Keratinocyte (primary cell): ENCODE data around the gene SMYD3. TPM values are rescaled to one million over a fixed set of nuclear protein-coding genes. Genes with fewer than 3 reads are reported as not detected.

ENCODE experiments used
- DNase-seq: peaks from one replicate; pipeline ENCODE4 v3.0.0-alpha.2; 2011; ENCODE audit warnings: low read depth, missing footprints, low spot score
- FAIRE-seq: peaks from 2 replicates; lab custom pipeline; 2011; peaks lifted over from hg19 to GRCh38; lab: Jason Lieb, UNC
- H2AFZ ChIP-seq: 2 replicates; pipeline ENCODE4 v1.6.0; 2012; ENCODE audit warnings: low read length, control low read depth, inconsistent platforms; ENCODE audit not compliant: control insufficient read depth
- H3K27ac ChIP-seq: 2 replicates; pipeline ENCODE4 v1.5.1; 2011; ENCODE audit warnings: low read length; ENCODE audit not compliant: control insufficient read depth, insufficient read depth
- H3K27me3 ChIP-seq: 3 replicates; pipeline ENCODE4 v1.6.0; 2011; ENCODE audit warnings: low read length; ENCODE audit not compliant: control insufficient read depth, insufficient read depth; ENCODE audit errors: extremely low read depth
- H3K36me3 ChIP-seq, 2 experiments: 2 replicates in 1 of 2; 3 replicates in 1 of 2; pipeline ENCODE4 v1.5.1; 2011; ENCODE audit warnings: low read length in 2 of 2, mild to moderate bottlenecking in 1 of 2; ENCODE audit not compliant: control insufficient read depth in 2 of 2, insufficient read depth in 2 of 2; ENCODE audit errors: extremely low read depth in 1 of 2
- H3K4me1 ChIP-seq: 3 replicates; pipeline ENCODE4 v1.5.1; 2011; ENCODE audit warnings: low read length; ENCODE audit not compliant: control insufficient read depth, insufficient read depth; ENCODE audit errors: extremely low read depth
- H3K4me2 ChIP-seq: 3 replicates; pipeline ENCODE4 v1.6.0; 2011; ENCODE audit warnings: low read depth, low read length; ENCODE audit not compliant: control insufficient read depth, insufficient read depth; ENCODE audit errors: extremely low read depth
- H3K4me3 ChIP-seq, 3 experiments: fragments of 200-600 bp in 1 of 3; sonication (generic) in 1 of 3; 2 replicates in 2 of 3; 3 replicates in 1 of 3; pipeline ENCODE4 v1.5.1; 2011 to 2016; ENCODE audit warnings: low read length in 3 of 3, mild to moderate bottlenecking in 3 of 3, control low read depth in 2 of 3, inconsistent platforms in 1 of 3, low read depth in 1 of 3, mixed read lengths in 1 of 3, mixed run types in 1 of 3, moderate library complexity in 1 of 3; ENCODE audit not compliant: control insufficient read depth in 2 of 3, insufficient read depth in 2 of 3; ENCODE audit errors: extremely low read depth in 1 of 3
- H3K79me2 ChIP-seq: 2 replicates; pipeline ENCODE4 v1.6.0; 2012; ENCODE audit warnings: low read length; ENCODE audit not compliant: control insufficient read depth, insufficient read depth
- H3K9ac ChIP-seq: 3 replicates; pipeline ENCODE4 v1.6.0; 2011; ENCODE audit warnings: low read length; ENCODE audit not compliant: control insufficient read depth, insufficient read depth; ENCODE audit errors: extremely low read depth
- H3K9me1 ChIP-seq: 3 replicates; pipeline ENCODE4 v1.6.0; 2011; ENCODE audit warnings: low read length; ENCODE audit not compliant: control insufficient read depth, insufficient read depth; ENCODE audit errors: extremely low read depth
- H3K9me3 ChIP-seq: 2 replicates; pipeline ENCODE4 v1.5.1; 2012; ENCODE audit warnings: low read depth, low read length; ENCODE audit not compliant: control insufficient read depth
- H4K20me1 ChIP-seq: 3 replicates; pipeline ENCODE4 v1.6.0; 2011; ENCODE audit warnings: low read length; ENCODE audit not compliant: control insufficient read depth, insufficient read depth; ENCODE audit errors: extremely low read depth
- EZH2 ChIP-seq: IDR thresholded peaks from one replicate; pipeline ENCODE4 v1.6.1; 2012; ENCODE audit warnings: inconsistent platforms, mild to moderate bottlenecking, low read length, moderate library complexity
- dilution Hi-C: fragments of 300-500 bp; cut with MboI; formaldehyde crosslinking; loops from one replicate; pipeline ENCODE4 v1.7.0; 2020; ENCODE audit warnings: low sequenced_read_pairs; ENCODE audit not compliant: extremely low pct_ligation_motif_present
- polyA plus RNA-seq, 5 experiments: library from polyadenylated mRNA; depleted of rRNA in 3 of 5; stranded (reverse) in 3 of 5; stranded (forward) in 1 of 5; unstranded in 1 of 5; fragments of >200 nt; gene quantifications; 1 replicate in 1 of 5; 2 replicates in 3 of 5; 3 replicates in 1 of 5; pipeline versions ENCODE4 v1.2.1 to v1.2.3, GENCODE V29; 2011 to 2012; ENCODE audit warnings: missing spikeins in 2 of 5, low read depth in 1 of 5, low replicate concordance in 1 of 5
- TF ChIP-seq, protein P1 (sequence below), 3 experiments: IDR thresholded peaks in 1 of 3; conservative IDR thresholded peaks in 1 of 3; optimal IDR thresholded peaks in 1 of 3; 2 replicates in 2 of 3; 3 replicates in 1 of 3; pipeline versions ENCODE3 to v1.5.1; 2011; ENCODE audit warnings: low read length in 3 of 3, mild to moderate bottlenecking in 3 of 3, moderate library complexity in 2 of 3, control low read depth in 1 of 3, inconsistent platforms in 1 of 3; ENCODE audit not compliant: insufficient read depth in 2 of 3; ENCODE audit errors: extremely low read depth in 1 of 3

Gene SMYD3
- polyA plus RNA-seq, 1 donor (not counting 4 experiments of a cell fraction or from before 2014, with no cell fraction given): 31.0 TPM

DNA sequence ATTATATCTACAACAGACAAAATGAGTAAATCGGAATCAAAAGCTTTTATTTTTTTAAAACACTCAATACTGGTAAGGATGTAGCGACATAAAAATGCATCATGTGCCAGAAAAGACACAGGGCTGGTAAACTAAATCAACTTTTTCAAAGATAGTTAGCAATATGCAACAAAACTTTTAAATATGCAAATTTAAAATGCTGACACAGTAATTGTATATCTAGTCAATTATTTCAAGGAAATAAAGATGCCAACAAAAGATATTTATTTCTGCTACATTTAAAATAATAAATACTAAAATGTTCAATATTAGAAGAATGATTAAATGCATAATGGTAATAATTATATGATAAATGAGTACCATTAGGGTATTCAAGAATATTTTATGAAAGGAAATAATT lies 295.1 kb downstream of the SMYD3 start:
- Histone ChIP-seq H3K4me3 (no peak overlapping the region), H3K9ac (no peak overlapping the region), H3K27me3 (no peaks in the 10 kb centered on the region), H3K4me1 (no peaks in the 10 kb centered on the region), H2AFZ (no peak overlapping the region), H4K20me1 (no peaks in the 10 kb centered on the region), H3K79me2 (no peaks in the 10 kb centered on the region), H3K36me3 (no peaks in the 10 kb centered on the region), H3K9me1 (no peaks in the 10 kb centered on the region), H3K9me3 (no peaks in the 10 kb centered on the region), H3K4me2 (no peak overlapping the region), H3K27ac (no peak overlapping the region)
- FAIRE-seq (no peak), DNase-seq (no peak)
- dilution Hi-C loops: no loop called here
- TF ChIP-seq EZH2: no peak
- TF ChIP-seq, protein P1, sequence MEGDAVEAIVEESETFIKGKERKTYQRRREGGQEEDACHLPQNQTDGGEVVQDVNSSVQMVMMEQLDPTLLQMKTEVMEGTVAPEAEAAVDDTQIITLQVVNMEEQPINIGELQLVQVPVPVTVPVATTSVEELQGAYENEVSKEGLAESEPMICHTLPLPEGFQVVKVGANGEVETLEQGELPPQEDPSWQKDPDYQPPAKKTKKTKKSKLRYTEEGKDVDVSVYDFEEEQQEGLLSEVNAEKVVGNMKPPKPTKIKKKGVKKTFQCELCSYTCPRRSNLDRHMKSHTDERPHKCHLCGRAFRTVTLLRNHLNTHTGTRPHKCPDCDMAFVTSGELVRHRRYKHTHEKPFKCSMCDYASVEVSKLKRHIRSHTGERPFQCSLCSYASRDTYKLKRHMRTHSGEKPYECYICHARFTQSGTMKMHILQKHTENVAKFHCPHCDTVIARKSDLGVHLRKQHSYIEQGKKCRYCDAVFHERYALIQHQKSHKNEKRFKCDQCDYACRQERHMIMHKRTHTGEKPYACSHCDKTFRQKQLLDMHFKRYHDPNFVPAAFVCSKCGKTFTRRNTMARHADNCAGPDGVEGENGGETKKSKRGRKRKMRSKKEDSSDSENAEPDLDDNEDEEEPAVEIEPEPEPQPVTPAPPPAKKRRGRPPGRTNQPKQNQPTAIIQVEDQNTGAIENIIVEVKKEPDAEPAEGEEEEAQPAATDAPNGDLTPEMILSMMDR (optimal IDR thresholded peaks at IDR 0.05 in 1 of 3, IDR thresholded peaks at IDR 0.05 in 1 of 3, conservative IDR thresholded peaks at IDR 0.05 in 1 of 3; ENCODE audit: extremely low read depth in 1 of 3, insufficient read depth in 2 of 3, low read length in 3 of 3): no peak

DNA sequence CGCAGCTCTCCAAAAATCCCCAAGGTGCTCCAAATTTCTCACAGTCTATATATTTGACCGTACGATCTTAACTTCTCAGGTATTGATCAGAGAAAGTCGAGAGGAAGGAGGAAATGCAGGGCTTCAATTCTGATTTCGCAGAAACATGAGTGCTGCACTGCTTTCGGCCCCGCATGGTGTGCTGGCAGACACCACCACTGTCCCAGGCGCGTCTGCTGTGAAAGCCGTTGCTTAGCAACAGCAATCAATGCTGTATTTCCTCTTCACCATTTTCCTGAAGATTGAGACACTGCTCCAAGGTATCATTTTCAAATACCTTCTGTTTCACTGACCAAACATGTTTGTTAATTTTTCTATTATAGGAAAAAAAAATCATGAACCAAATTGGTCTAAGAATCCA lies 296.3 kb downstream of the SMYD3 start:
- TF ChIP-seq, protein P1 (optimal IDR thresholded peaks at IDR 0.05 in 1 of 3, IDR thresholded peaks at IDR 0.05 in 1 of 3, conservative IDR thresholded peaks at IDR 0.05 in 1 of 3; ENCODE audit: extremely low read depth in 1 of 3, insufficient read depth in 2 of 3, low read length in 3 of 3): no peak
- no peak for TF ChIP-seq EZH2
- no peaks in the 10 kb centered on the region for H3K4me1 ChIP-seq
- H3K27me3 ChIP-seq: no peaks in the 10 kb centered on the region
- H3K9ac ChIP-seq: no peak overlapping the region
- FAIRE-seq: no peak
- no peak overlapping the region for H3K4me2 ChIP-seq
- dilution Hi-C loops: no loop called here
- H3K27ac ChIP-seq: no peak overlapping the region
- no peaks in the 10 kb centered on the region for H4K20me1 ChIP-seq
- H3K79me2 ChIP-seq: no peaks in the 10 kb centered on the region
- H3K4me3 ChIP-seq: no peak overlapping the region
- H2AFZ ChIP-seq: no peak overlapping the region
- no peaks in the 10 kb centered on the region for H3K9me1 ChIP-seq
- H3K36me3 ChIP-seq: no peaks in the 10 kb centered on the region
- DNase-seq: no peak
- no peaks in the 10 kb centered on the region for H3K9me3 ChIP-seq
